Muscle of arm (tissue), 12 donors: Measurements from ENCODE around the gene XIRP2. TPM values are rescaled to one million over a fixed set of nuclear protein-coding genes. Genes with fewer than 3 reads are reported as not detected.

Experiments
- DNase-seq: peaks from one replicate; pipeline ENCODE4 v3.0.0-alpha.2; 2013
- polyA plus RNA-seq, 12 donors: library from polyadenylated mRNA; unstranded; fragments of 120-200 nt; gene quantifications; one replicate each; pipeline ENCODE4 v1.2.1, GENCODE V29; 2013; ENCODE audit not compliant: insufficient read length in 12 of 12

The XIRP2 gene
- polyA plus RNA-seq, 12 donors, result 51.4 to 230 (median 153) TPM

DNA sequence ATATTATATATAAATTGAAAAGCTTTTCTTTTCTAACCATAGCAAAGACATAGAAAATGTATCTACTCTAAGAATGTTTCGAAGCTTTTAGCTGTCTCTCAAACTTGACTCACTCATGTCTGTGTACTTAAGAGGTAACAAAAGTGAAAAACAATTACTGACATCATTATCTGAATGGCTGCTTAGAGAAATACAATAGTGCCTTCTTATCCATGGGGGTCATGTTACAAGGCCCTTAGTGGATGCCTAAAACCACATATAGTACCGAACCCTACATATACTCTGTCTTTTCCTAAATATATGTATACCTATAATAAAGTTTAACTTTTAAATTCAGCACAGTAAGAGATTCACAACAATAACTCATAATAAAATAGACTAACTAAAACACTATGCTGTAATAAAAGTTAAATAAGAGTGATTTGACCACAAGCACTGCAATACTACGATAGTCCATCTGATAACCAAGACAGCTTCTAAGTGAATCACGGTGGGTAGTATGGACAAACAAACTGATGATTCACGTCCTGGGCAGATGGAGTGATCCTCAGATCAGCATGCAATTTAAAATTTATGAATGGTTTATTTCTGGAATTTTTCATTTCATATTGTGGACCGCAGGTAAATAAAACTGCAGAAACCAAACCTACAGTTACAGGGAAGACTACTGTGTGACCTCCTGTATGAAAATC lies 246.2 kb downstream of the XIRP2 start:
- no peak for DNase-seq

GRCh38 chr2:167135706-167136105 lies 247.4 kb downstream of the XIRP2 start:
- DNase-seq, result no peak

- no peak for DNase-seq
Observed at GRCh38 chr2:167136879-167137596, 248.8 kb downstream of the XIRP2 start.

GRCh38 chr2:167140330-167140729 lies 252.1 kb downstream of the XIRP2 start:
- no peak for DNase-seq

GRCh38 chr2:167140767-167141166 lies 252.5 kb downstream of the XIRP2 start:
- DNase-seq, result peak; percentile 24

DNA sequence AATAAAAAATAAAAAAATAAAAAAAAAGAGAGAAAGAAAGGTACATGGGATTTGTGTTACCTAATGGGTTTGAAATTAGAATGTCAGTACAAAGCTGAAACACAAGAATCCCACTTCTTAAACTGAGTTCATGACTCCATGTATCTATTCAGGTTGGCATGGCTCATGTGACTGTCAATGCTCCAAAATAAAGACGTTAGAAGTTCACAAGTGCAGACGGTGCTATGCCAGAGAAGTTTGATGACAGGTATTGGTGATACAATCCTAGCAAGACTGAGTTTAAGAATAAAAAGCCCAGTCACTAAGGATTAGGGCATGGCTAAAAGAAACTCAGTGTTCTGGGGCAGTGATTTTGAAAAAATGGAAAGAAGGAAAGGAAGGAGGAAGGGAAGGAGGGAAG lies 254.3 kb downstream of the XIRP2 start:
- no peak for DNase-seq

- no peak for DNase-seq
Observed at GRCh38 chr2:167144179-167144898, 256.1 kb downstream of the XIRP2 start.

GRCh38 chr2:167147271-167147941 lies 259.1 kb downstream of the XIRP2 start:
- no peak for DNase-seq

GRCh38 chr2:167151894-167152293 lies 263.6 kb downstream of the XIRP2 start:
- DNase-seq, result no peak

- no peak for DNase-seq
Observed at GRCh38 chr2:167157523-167157922, 269.2 kb downstream of the XIRP2 start.

GRCh38 chr2:167177196-167177595 lies 288.9 kb downstream of the XIRP2 start:
- no peak for DNase-seq

GRCh38 chr2:167181134-167181533 lies 292.9 kb downstream of the XIRP2 start:
- DNase-seq, result no peak

GRCh38 chr2:167181688-167182087 lies 293.4 kb downstream of the XIRP2 start:
- DNase-seq, result no peak

DNA sequence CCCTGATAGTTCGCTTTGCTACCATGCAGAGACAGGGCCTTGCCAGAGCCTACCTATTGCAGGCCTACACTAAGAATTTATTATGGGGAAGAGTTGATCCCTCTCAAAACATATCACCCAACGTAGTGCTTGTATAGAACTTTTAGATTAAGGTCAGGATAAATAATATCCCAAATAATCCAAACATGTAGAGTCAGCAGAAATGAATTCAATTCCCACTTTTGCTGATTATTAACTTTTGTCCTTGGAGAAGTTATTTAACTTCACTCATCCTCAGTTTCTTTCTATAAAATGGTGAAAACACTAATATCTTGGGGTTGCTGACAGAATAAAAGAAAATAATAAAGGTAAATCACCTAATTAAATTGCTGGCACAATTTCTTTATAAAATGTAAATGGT lies 294.1 kb downstream of the XIRP2 start:
- DNase-seq, result no peak

DNA sequence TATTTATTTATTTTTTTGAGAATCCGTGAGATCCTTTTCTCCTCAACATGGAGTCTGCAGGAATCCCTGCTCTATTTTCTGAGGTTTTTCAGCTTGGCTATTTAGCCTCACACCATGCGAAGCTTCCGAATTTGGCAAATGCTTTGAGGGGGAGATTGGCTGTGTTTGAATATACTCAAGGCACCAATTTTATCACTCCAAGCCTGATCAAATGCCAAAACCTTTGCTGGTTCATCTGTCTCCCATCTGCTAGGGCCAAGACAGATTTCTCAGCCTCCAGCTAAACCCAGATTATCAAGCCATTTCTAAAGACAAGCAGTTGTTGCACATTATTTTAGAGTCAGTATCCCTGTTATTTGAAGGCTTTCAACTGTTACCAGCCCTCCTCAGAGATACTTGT lies 295.7 kb downstream of the XIRP2 start:
- DNase-seq, result no peak

DNA sequence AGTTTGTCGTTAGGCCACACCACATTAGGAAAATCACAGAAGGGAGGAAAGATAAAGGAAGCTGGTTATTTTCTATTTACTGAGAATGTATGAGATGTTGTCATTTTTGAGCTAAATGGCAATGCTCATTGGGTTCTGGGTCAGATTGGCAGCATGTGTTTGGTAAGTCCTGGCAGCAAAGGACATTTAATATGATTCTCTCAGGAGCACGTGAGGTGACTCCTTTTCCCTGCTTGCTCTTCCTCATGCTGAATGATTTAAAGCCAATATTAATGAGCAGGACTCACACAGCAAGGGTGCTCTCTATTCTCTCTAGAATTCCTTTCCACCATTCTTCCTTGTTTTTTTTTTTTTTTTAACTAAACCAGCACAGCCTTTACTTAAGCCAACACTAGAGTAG lies 298.2 kb downstream of the XIRP2 start:
- DNase-seq, result no peak

DNA sequence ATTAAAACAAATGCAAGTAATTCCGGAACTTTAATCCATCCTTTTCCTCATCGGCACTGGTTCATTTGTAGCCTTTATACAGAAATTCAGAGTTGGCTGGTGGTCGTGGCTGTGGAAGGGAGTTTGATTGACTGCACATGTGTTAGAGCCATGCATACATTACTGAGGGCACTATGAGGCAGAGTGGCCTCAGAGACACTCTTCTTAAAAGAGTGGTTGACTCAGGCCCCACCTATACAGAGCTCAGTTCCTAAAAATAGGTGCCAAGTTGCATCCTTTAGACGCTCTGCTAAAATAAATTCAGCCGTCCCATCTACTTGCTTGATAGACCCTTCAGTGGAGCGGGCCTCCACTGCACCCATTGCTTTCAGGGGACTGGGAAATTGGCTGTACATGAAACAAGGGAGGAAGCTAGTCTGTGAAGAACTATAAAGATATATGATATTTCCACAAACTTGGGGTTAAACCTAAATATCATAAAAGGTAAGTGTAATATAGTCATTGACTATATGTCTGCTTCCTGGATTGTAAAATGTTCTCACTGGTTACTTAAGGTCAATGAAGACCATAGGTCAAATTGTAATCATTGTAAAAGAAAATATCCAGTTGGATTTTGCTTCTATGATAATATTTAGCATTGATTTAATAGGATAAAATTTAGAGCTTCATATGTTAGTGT lies 298.9 kb downstream of the XIRP2 start:
- DNase-seq, result peak; percentile 8

DNA sequence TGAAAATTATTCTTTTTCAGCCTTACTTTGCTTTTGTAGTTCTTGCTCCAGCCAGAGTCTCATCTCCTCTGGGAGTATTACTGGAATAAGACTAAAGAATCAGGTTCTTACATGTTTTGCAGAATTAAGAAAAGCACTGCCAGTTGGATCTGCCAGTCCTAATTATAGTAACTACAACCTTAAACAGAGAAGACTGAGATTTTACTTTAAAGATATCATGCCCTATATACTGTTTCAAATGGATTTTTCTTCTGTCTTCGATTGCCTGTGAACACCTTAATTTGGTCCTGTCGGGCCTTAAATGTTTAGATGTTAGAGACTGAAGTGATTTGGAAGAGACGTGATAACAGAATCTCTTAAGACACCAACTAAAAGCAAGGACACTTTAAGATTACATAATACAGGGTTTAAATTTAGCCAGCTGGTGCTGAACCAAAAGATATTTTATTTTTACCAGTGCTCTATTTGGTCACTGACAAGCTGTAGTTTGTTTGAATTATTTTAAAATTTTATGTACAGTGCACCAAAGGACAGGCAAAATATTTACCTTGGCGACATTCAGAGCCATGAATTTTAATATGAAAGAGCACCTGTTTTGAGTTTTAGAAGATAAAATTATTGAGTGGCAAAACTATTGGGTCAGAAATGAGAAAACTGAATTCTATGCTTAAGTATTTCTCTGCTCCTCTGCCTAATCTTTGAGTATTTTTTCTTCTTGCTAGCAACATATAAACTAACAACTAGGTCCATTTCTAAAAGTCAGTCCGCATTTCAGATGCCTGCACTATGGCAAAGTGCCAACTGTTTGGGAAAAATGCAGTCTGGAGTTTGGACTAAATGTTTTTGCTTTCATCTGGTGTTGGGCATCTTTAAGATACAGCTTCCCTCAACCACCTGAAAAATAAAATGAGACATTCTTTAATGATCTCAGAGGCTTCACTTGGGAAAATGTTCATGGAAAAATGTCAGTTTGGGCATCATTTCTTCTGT lies 300.0 kb downstream of the XIRP2 start:
- peak; percentile 41 for DNase-seq

DNA sequence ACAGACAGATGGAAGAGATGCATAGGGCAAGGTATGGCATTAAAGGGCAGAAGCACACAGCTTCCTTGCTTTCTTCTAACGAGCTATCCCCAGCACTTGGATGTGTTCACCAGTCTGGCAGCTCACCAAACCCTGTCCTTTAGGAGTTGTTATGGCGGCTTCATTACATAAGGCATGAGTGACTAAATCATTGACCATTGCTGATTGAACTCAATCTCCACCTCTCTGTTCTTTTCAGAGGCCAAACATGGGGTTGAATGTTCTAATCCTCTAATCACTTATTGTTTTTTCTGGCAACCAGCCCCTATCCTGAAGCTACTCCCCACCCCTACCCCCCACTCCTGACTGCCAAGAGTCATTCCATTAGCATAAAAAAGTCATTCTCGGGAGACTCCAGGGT lies 301.8 kb downstream of the XIRP2 start:
- no peak for DNase-seq

GRCh38 chr2:167191588-167191987 lies 303.3 kb downstream of the XIRP2 start:
- DNase-seq, result no peak
